ENCODE measurements around the gene USH1G. TPM values are rescaled to one million over a fixed set of nuclear protein-coding genes. Genes with fewer than 3 reads are reported as not detected.

Gene USH1G
- polyA plus RNA-seq, 2 donors = 6.0 to 11.9 TPM

DNA sequence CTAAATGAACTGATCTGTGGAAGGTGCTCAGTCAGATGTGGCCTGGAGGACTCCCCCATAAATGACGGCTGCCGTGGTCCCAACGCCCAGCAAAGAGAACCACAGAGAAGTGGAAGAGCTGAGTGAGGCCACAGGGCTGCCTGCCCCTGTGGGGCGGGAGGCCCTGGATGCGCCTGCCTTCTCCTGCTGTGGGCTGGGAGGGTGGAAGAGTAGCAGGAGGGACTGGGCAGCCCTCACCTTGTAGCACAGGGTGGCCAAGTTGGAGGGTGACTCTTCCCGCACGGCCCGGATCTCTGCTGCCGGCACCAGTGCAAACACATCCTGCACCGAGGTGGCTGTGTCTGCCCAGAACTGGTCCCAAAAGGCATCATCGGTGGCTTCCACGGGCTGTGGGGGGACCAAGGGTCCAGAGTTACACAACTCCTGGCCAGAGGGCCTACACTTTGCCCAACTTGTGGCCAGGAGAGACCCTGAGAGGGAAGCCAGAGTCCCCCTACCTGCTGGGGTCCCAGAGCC lies 41.2 kb upstream of the USH1G start:
- H3K4me3 ChIP-seq (ENCODE audit: low read depth in 1 of 2, low read length in 2 of 2) = no peak overlapping the region
- peaks cover 0 to 10% of the 10 kb centered on the region in 2 donors for H3K4me1 ChIP-seq (ENCODE audit: control insufficient read depth in 2 of 2, insufficient read depth in 2 of 2, low read length in 1 of 2)
- no peaks in the 10 kb centered on the region for H3K36me3 ChIP-seq (ENCODE audit: control insufficient read depth in 2 of 2, insufficient read depth in 2 of 2, low read length in 1 of 2)
- no peak overlapping the region for H3K27ac ChIP-seq (ENCODE audit: low read depth in 2 of 2, low read length in 1 of 2)
- H3K9me3 ChIP-seq (ENCODE audit: control insufficient read depth in 2 of 2, insufficient read depth in 1 of 2, low read depth in 1 of 2, low read length in 1 of 2) = no peaks in the 10 kb centered on the region
- 87 to 89% methylated on average over 12 of the region's 12 CpGs for WGBS, 2 donors
- no peaks in the 10 kb centered on the region for H3K27me3 ChIP-seq (ENCODE audit: control insufficient read depth in 1 of 2, insufficient read depth in 2 of 2, low read length in 2 of 2)

DNA sequence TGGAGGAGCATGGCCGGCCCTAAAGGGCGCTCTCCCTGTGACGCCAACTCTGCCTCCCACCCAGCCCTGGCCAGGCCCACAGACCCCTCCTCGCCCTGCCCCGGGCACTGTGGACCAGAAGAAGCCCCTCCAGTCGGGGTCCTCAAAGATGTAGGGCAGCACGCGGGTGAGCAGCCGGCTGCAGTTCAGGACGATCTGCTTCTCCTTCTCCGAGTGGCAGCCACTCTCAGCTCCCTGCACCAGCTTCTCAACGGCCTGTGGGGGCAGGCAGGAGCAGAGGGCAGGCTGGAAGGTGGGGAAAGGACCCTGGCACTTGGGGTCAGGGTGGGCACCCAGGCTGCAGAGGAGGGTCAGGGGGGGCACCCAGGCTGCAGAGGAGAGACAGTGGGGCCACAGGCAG lies 40.6 kb upstream of the USH1G start:
- H3K27ac ChIP-seq (ENCODE audit: low read depth in 2 of 2, low read length in 1 of 2) = no peak overlapping the region
- H3K9me3 ChIP-seq (ENCODE audit: control insufficient read depth in 2 of 2, insufficient read depth in 1 of 2, low read depth in 1 of 2, low read length in 1 of 2) = no peaks in the 10 kb centered on the region
- H3K27me3 ChIP-seq (ENCODE audit: control insufficient read depth in 1 of 2, insufficient read depth in 2 of 2, low read length in 2 of 2) = no peaks in the 10 kb centered on the region
- WGBS, 2 donors = 73 to 81% methylated on average over 12 of the region's 12 CpGs
- H3K36me3 ChIP-seq (ENCODE audit: control insufficient read depth in 2 of 2, insufficient read depth in 2 of 2, low read length in 1 of 2) = no peaks in the 10 kb centered on the region
- peaks cover 0 to 6% of the 10 kb centered on the region in 2 donors for H3K4me1 ChIP-seq (ENCODE audit: control insufficient read depth in 2 of 2, insufficient read depth in 2 of 2, low read length in 1 of 2)
- H3K4me3 ChIP-seq (ENCODE audit: low read depth in 1 of 2, low read length in 2 of 2) = no peak overlapping the region

DNA sequence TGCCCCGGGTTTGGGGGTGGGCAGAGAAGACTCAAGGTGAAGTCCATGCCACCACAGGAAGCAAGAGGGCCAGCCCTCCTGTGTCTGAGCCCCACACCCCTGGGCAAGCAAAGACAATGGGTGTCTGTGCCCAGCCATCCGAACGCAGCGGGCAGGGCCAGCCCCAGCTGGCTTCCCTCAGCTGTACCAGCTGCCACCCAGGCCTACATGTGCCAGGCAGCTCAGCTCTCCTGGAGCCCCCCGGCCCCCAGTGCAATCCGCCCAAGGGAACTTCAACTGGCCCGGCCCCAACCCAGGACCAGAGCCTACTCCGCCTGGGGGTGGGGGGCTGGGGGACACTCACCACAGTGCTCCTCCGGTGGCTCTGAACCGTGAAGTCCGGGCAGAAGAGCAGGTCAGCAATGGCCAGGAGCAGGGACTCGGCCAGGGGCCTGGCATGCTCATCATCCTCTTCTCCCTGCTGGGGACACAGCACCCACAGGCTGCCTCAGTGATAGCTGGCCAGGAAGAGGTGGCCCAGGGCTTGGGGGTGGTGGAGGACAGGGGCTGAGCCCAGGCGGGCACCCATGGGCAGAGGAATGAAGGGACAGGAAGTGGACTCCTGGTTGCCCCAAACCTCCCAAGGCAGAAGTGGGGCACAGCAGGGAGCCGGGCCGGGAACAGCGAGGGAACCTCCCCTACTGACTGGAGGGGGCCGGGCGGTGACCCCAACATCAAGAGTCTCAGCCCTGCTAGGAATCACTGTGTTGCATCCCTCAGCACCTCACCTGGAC lies 39.8 kb upstream of the USH1G start:
- H3K4me3 ChIP-seq (ENCODE audit: low read depth in 1 of 2, low read length in 2 of 2) = no peak overlapping the region
- WGBS, 2 donors = 83 to 86% methylated on average over 18 of the region's 18 CpGs
- no peaks in the 10 kb centered on the region for H3K36me3 ChIP-seq (ENCODE audit: control insufficient read depth in 2 of 2, insufficient read depth in 2 of 2, low read length in 1 of 2)
- no peaks in the 10 kb centered on the region for H3K4me1 ChIP-seq (ENCODE audit: control insufficient read depth in 2 of 2, insufficient read depth in 2 of 2, low read length in 1 of 2)
- H3K27ac ChIP-seq (ENCODE audit: low read depth in 2 of 2, low read length in 1 of 2) = no peak overlapping the region
- no peaks in the 10 kb centered on the region for H3K9me3 ChIP-seq (ENCODE audit: control insufficient read depth in 2 of 2, insufficient read depth in 1 of 2, low read depth in 1 of 2, low read length in 1 of 2)
- H3K27me3 ChIP-seq (ENCODE audit: control insufficient read depth in 1 of 2, insufficient read depth in 2 of 2, low read length in 2 of 2) = no peaks in the 10 kb centered on the region

DNA sequence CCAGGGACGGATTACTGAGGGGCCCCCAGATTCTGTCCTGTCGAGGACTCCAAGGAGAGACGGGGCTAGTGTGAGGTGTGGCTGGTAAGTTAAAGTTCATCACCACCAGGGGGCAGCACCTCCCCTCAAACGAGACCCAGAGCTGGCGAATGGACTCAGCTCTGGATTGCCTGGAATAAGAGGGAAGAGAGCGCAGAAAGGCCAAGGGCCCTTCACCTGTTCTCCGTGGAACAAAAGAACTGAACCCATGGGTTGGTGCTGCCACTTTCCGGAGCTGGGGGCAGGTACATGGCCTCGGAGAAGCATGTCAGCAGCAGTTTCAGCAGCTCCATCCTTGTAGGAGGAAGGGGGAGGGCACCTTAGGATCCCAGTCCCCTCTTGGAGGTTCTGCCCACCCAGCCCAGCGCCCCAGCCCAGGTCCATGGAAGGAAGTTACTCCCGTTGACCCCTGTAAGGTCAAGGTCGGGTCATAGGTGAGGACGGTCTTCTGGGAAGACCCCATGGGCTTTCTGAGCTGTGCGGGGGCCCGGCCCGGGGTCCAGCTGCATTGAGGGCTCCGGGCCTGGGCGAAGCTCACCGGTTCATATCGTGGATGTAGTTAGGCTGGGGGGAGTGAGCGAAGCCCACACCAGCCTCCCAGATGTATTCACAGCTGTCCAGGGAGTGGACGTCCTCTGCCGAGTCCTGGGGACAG lies 38.7 kb upstream of the USH1G start:
- no peaks in the 10 kb centered on the region for H3K36me3 ChIP-seq (ENCODE audit: control insufficient read depth in 2 of 2, insufficient read depth in 2 of 2, low read length in 1 of 2)
- H3K4me3 ChIP-seq (ENCODE audit: low read depth in 1 of 2, low read length in 2 of 2) = no peak overlapping the region
- H3K27ac ChIP-seq (ENCODE audit: low read depth in 2 of 2, low read length in 1 of 2) = no peak overlapping the region
- H3K9me3 ChIP-seq (ENCODE audit: control insufficient read depth in 2 of 2, insufficient read depth in 1 of 2, low read depth in 1 of 2, low read length in 1 of 2) = no peaks in the 10 kb centered on the region
- WGBS, 2 donors = 43 to 44% methylated on average over 23 of the region's 23 CpGs
- H3K27me3 ChIP-seq (ENCODE audit: control insufficient read depth in 1 of 2, insufficient read depth in 2 of 2, low read length in 2 of 2) = no peaks in the 10 kb centered on the region
- no peaks in the 10 kb centered on the region for H3K4me1 ChIP-seq (ENCODE audit: control insufficient read depth in 2 of 2, insufficient read depth in 2 of 2, low read length in 1 of 2)

DNA sequence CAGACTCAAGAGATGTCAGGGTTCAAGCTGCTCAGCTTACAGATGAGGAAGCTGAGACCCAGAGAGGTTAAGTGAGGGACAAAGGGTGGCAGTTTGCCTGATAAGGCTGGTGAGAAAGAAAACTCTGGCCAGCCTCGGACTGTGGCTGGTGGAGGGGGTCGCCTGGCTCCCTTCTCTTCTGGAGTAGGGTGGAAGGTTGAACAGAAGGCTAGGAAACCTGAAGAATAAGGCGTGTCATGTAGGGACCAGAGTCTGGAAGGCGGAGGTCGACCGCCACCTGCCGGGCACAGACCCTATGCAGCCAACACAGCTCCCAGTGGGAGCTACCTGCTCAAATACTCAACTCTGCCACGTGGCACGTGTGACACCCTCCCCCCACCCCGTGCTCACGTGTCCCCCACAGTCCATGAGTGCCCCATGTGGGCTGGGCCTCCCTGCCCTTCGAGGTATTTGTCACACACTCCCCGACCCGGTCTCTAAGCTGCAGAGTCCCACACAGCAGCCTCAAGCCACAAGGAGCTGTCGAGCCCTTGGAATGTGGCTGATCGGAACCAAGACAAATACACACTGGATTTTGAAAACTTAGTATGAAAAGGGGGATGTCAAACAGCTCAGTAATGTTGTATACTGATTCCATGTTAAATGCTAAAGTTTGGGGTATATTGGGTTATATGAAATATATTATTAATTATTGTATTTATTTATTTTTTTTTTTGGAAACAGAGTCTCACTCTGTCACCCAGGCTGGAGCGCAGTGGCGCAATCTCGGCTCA lies 37.7 kb upstream of the USH1G start:
- no peak overlapping the region for H3K4me3 ChIP-seq (ENCODE audit: low read depth in 1 of 2, low read length in 2 of 2)
- H3K36me3 ChIP-seq (ENCODE audit: control insufficient read depth in 2 of 2, insufficient read depth in 2 of 2, low read length in 1 of 2) = no peaks in the 10 kb centered on the region
- H3K4me1 ChIP-seq (ENCODE audit: control insufficient read depth in 2 of 2, insufficient read depth in 2 of 2, low read length in 1 of 2) = no peaks in the 10 kb centered on the region
- WGBS, 2 donors = 39% methylated on average over 19 of the region's 19 CpGs
- no peaks in the 10 kb centered on the region for H3K27me3 ChIP-seq (ENCODE audit: control insufficient read depth in 1 of 2, insufficient read depth in 2 of 2, low read length in 2 of 2)
- no peaks in the 10 kb centered on the region for H3K9me3 ChIP-seq (ENCODE audit: control insufficient read depth in 2 of 2, insufficient read depth in 1 of 2, low read depth in 1 of 2, low read length in 1 of 2)
- no peak overlapping the region for H3K27ac ChIP-seq (ENCODE audit: low read depth in 2 of 2, low read length in 1 of 2)

DNA sequence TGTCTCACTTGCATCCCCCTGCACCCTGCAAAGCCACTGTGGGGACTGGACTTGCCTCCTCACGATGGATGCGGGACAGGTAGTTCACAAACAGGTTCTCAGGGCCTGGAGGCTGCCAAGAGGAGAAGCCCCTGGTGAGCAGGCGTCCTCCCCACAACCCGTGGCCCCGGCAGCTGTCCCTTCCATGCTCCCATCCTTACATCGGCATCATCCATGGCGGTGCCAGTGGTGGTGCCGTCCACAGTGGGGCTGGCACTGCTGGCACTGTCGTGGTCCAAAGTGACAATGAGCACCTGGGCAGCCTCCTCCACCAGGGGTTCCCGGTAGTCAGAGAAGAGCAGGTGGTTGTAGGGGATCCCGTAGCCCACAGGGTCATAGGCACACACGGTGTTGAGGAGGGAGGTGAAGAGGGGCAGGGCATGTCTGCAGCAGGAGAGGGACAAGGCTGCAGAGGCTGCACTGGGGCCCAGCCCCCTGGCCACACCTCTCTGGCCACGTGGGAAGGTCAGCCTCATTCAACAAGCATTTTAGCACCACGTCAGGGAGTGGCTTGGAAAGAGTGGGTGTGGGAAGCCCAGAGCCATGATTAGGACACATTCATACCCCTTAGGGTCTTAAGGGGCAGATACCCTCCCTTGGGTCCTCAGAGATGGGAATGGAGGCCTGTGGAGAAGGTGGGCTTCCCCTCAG lies 36.9 kb upstream of the USH1G start:
- Histone ChIP-seq H3K4me3 (ENCODE audit: low read depth in 1 of 2, low read length in 2 of 2) (no peak overlapping the region), H3K4me1 (ENCODE audit: control insufficient read depth in 2 of 2, insufficient read depth in 2 of 2, low read length in 1 of 2) (no peaks in the 10 kb centered on the region), H3K9me3 (ENCODE audit: control insufficient read depth in 2 of 2, insufficient read depth in 1 of 2, low read depth in 1 of 2, low read length in 1 of 2) (no peaks in the 10 kb centered on the region), H3K36me3 (ENCODE audit: control insufficient read depth in 2 of 2, insufficient read depth in 2 of 2, low read length in 1 of 2) (no peaks in the 10 kb centered on the region), H3K27me3 (ENCODE audit: control insufficient read depth in 1 of 2, insufficient read depth in 2 of 2, low read length in 2 of 2) (no peaks in the 10 kb centered on the region), H3K27ac (ENCODE audit: low read depth in 2 of 2, low read length in 1 of 2) (no peak overlapping the region)
- 67 to 75% methylated on average over 14 of the region's 14 CpGs for WGBS, 2 donors

DNA sequence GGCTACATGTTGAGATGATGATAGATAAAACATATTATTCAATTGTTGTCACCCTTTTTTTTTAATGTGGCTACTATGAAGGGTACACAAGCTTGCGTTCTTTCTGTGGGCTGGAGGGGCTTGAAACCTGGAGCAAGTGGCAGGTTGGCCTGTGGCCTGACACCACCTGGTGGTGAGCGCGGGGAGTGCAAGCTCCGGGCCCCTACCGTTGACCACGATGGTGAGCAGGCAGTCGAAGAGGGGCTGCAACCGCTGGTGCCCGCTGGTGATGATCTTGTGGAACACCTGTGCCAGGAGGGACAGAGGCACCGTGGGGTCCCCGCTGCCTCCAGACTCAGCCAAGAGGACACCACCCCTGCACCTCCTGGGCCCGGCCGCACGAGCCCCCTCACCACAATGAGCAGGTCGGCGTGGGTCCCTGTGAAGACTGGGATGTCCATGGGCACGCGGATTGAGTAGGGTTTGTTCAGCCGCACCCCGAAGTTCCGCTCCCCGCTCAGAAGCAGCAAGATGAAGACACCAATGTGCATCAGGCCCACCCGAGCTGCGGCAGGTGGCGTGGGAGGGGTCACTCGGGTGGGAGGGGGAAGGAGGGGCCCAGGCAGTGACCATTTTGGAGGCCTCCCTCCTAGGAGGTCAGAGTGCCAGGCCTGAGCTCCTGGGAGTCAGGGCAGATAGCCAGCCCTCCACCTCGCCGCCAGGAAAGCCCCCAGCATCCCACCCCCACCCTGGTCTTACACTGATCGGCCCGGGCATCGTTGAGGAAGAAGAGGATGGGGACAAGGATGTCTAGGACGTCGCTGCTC lies 35.1 kb upstream of the USH1G start:
- Histone ChIP-seq H3K27me3 (ENCODE audit: control insufficient read depth in 1 of 2, insufficient read depth in 2 of 2, low read length in 2 of 2) (no peaks in the 10 kb centered on the region), H3K9me3 (ENCODE audit: control insufficient read depth in 2 of 2, insufficient read depth in 1 of 2, low read depth in 1 of 2, low read length in 1 of 2) (no peaks in the 10 kb centered on the region), H3K4me3 (ENCODE audit: low read depth in 1 of 2, low read length in 2 of 2) (no peak overlapping the region), H3K4me1 (ENCODE audit: control insufficient read depth in 2 of 2, insufficient read depth in 2 of 2, low read length in 1 of 2) (no peaks in the 10 kb centered on the region), H3K36me3 (ENCODE audit: control insufficient read depth in 2 of 2, insufficient read depth in 2 of 2, low read length in 1 of 2) (peaks cover 0 to 3% of the 10 kb centered on the region in 2 donors), H3K27ac (ENCODE audit: low read depth in 2 of 2, low read length in 1 of 2) (no peak overlapping the region)
- 44 to 45% methylated on average over 33 of the region's 33 CpGs for WGBS, 2 donors

DNA sequence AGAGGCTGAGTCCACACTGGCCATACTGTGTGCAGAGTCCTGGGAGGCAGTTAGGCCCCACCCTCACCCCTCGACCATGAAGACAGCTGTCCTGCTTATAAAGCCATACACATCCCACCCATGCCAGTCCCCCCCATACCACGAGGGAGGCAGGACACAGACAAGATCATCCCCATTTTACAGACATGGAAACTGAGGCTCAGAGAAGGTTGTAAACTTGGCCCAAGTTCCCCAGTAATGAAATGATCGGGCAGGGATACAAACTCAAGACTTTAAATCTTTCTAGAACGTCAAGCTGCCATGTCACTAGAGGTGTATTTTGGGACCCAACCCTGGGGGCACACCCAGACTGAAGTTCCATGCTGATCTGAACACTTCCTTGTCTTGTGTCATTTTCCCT lies 33.0 kb upstream of the USH1G start:
- no peak overlapping the region for H3K4me3 ChIP-seq (ENCODE audit: low read depth in 1 of 2, low read length in 2 of 2)
- 65 to 73% methylated on average over 4 of the region's 4 CpGs for WGBS, 2 donors
- no peaks in the 10 kb centered on the region for H3K9me3 ChIP-seq (ENCODE audit: control insufficient read depth in 2 of 2, insufficient read depth in 1 of 2, low read depth in 1 of 2, low read length in 1 of 2)
- no peaks in the 10 kb centered on the region for H3K27me3 ChIP-seq (ENCODE audit: control insufficient read depth in 1 of 2, insufficient read depth in 2 of 2, low read length in 2 of 2)
- peaks cover 0 to 5% of the 10 kb centered on the region in 2 donors for H3K4me1 ChIP-seq (ENCODE audit: control insufficient read depth in 2 of 2, insufficient read depth in 2 of 2, low read length in 1 of 2)
- H3K36me3 ChIP-seq (ENCODE audit: control insufficient read depth in 2 of 2, insufficient read depth in 2 of 2, low read length in 1 of 2) = peaks cover 0 to 5% of the 10 kb centered on the region in 2 donors
- H3K27ac ChIP-seq (ENCODE audit: low read depth in 2 of 2, low read length in 1 of 2) = peak overlapping the region in 1 of 2 donors; percentile 43
